Central memory CD8-positive, alpha-beta T cell (primary cell): ENCODE measurements around the gene ENOX2.

Source experiments
- ATAC-seq: fragments of 150-1000 bp; cut with Tn5 transposase; replicated peaks from 2 replicates; pipeline ENCODE4 v1.10.0; 2022; ENCODE audit warnings: mild to moderate bottlenecking, moderate FRiP score, moderate number of reproducible peaks; ENCODE audit not compliant: poor library complexity, severe bottlenecking; ENCODE audit errors: extremely low read depth
- DNase-seq, 2 donors: peaks; one replicate each; pipeline ENCODE4 v3.0.0; 2021; ENCODE audit warnings: low spot score in 2 of 2
- H3K27ac Mint-ChIP-seq: one replicate; pipeline ENCODE4 v1.8.0; 2022; ENCODE audit warnings: low read depth, mild to moderate bottlenecking, moderate library complexity, mixed read lengths
- H3K27me3 Mint-ChIP-seq: one replicate; pipeline ENCODE4 v1.8.0; 2022; ENCODE audit warnings: mixed read lengths
- H3K36me3 Mint-ChIP-seq: one replicate; pipeline ENCODE4 v1.8.0; 2022; ENCODE audit warnings: mild to moderate bottlenecking, moderate library complexity, mixed read lengths; ENCODE audit not compliant: insufficient read depth
- H3K4me1 Mint-ChIP-seq: one replicate; pipeline ENCODE4 v1.8.0; 2022; ENCODE audit warnings: mixed read lengths
- H3K4me3 Mint-ChIP-seq: one replicate; pipeline ENCODE4 v1.8.0; 2022; ENCODE audit warnings: mild to moderate bottlenecking, moderate library complexity, mixed read lengths
- H3K9me3 Mint-ChIP-seq: one replicate; pipeline ENCODE4 v1.8.0; 2022; ENCODE audit warnings: mixed read lengths

ENOX2 gene

DNA sequence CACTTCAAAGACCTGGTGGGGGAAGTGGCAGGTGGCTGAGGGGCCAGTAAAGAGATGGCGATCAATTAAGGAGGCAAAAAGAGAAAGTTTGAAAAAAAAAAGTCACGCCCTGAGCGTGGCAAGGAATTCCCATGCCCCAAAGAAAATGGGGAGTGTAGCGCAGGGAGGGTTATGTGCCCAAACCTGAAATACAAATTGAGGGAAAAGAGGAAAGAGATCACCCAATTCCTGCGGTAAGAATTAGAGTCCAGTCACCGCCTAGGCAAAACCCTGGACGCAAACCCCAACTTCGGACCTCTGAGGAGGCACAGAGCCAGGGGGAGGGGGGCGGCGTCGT lies 595 bp downstream of the ENOX2 start:
- Mint-ChIP-seq H3K4me1 (peaks cover 11% of the 10 kb centered on the region), H3K27me3 (no peaks in the 10 kb centered on the region), H3K36me3 (peaks cover 7% of the 10 kb centered on the region), H3K4me3 (no peak overlapping the region), H3K9me3 (no peaks in the 10 kb centered on the region), H3K27ac (no peak overlapping the region)
- ATAC-seq (no peak), DNase-seq (no peak)

DNA sequence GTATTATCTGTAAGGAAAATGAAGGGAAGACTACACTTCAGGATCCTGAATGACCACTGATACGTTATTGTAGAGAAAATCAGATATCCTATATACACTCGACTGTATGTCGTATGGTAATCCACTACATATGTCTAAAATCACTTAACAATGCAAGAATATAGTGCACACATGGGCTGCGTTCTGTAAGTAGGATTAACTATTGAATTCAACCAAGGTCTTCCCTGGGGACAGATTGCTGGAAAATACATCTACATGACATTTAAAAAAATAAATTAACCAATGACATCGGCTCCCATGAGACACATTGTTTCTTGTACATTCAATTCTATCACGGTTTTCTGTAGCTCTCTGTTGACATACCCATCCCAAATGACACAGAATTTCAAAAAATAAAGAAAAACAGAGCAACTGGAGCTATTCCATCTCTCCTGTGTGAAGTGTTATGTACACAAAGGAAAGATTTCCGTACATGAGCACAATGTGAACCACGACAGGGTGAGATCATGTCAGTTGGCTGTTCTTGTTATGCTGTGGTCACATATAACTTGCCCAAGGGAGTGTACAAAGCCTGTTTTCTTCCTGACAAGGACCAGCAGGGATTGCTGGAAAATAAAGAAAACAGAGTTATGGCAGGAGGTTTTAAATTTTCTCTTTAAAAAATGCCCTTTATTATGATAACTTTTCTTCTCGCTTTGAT lies 6.1 kb downstream of the ENOX2 start:
- Mint-ChIP-seq H3K4me3 (no peak overlapping the region), H3K27ac (no peak overlapping the region), H3K36me3 (peaks cover 7% of the 10 kb centered on the region), H3K27me3 (no peaks in the 10 kb centered on the region), H3K4me1 (peaks cover 4% of the 10 kb centered on the region), H3K9me3 (no peaks in the 10 kb centered on the region)
- DNase-seq = no peak
- no peak for ATAC-seq

DNA sequence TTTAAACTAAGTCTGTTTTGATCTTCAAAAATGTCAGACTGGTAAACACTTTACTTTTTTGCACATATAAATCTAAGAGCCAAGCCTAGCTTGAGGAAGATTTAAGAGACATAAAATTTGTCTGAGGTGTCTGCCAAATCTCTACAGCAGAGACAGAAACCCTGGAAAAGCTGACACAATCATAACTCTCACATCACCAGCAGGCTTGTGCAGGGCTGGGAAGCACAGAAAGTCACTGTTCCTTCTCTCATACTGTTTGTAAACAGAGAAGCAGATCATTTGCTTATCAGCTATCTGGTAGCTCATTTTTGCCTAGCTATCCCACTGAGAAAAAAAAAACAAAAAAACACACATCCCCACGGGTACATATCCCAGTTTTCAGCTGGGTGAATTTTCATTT lies 7.0 kb downstream of the ENOX2 start:
- DNase-seq (no peak), ATAC-seq (no peak)
- no peak overlapping the region for H3K27ac Mint-ChIP-seq
- H3K27me3 Mint-ChIP-seq = no peaks in the 10 kb centered on the region
- no peak overlapping the region for H3K4me3 Mint-ChIP-seq
- H3K4me1 Mint-ChIP-seq = no peaks in the 10 kb centered on the region
- peaks cover 7% of the 10 kb centered on the region for H3K36me3 Mint-ChIP-seq
- no peaks in the 10 kb centered on the region for H3K9me3 Mint-ChIP-seq

DNA sequence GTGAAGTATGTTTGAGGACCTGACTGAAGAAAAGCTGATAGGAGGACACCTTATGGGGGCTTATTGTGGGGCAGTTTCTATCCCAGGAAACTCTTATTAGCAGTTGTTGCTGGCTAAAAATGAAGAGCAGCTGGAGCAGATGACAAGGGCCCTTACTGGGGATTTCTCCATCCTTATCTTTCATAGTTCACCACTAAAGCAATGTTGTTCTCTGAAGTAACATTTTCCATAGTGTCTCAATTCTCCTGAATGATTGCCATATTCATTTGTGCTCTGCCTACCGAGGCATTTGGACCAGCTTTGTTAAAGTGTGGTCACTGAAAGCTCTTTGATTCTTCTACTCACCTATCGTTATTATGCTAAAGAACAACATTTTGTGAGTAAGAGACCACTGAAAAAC lies 7.7 kb downstream of the ENOX2 start:
- DNase-seq (no peak), ATAC-seq (no peak)
- Mint-ChIP-seq H3K36me3 (peaks cover 5% of the 10 kb centered on the region), H3K27ac (no peak overlapping the region), H3K27me3 (no peaks in the 10 kb centered on the region), H3K4me3 (no peak overlapping the region), H3K4me1 (no peaks in the 10 kb centered on the region), H3K9me3 (no peaks in the 10 kb centered on the region)

DNA sequence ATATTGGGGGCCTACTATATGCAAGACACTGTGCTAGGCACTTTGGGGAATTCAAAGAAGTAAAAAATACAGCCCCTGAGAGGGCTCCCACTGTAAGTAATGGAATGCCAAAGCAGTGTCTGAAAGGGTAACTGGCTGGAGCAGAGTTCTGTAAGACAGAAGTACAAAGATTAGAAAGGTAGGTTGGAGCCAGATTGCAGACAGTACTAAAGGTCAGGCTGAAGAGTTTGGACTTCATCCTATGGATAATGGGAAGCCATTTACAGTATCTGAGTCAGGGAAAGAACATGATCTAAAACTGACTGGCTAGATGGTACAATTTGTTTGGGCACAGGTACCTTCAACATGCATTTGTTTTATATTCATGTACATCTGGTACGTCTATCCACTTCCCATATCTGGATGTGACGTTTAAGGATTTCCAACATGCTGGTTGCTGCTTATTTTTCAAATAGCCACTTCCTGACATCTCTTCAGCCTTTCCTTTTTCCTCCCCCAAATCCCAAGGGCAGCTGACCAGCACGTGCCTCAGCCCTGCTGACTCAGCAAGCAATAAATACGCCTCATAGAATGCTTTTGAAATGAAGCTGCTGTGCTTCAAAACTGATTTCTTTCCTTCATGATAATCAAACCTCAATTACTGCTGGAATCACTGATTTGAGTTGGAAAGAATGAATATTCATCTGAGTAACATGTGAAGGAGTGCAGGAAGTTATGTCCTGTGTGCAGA lies 9.5 kb downstream of the ENOX2 start:
- ATAC-seq (no peak), DNase-seq (no peak)
- Mint-ChIP-seq H3K27ac (no peak overlapping the region), H3K36me3 (peaks cover 5% of the 10 kb centered on the region), H3K27me3 (no peaks in the 10 kb centered on the region), H3K4me1 (no peaks in the 10 kb centered on the region), H3K9me3 (no peaks in the 10 kb centered on the region), H3K4me3 (no peak overlapping the region)

DNA sequence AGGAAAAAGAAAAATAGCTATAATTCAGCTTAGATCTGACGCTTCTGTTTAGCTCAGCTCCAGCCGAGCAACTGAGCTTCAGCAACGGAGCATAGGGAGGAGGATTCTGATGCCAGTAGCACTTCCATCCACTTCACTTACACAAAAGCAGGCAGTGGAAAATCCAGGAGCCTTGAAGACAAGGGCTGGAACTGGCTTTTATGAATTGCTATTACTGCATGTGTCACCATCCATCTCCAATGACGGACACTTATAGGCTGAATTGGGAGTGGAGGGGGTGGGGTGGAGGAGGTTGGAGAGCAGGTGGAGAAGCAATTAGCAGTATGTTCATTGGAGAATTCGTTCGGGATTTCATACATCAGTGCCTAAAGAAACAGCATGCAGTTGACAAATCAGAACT lies 15.6 kb downstream of the ENOX2 start:
- Mint-ChIP-seq H3K27me3 (no peaks in the 10 kb centered on the region), H3K4me1 (peaks cover 1% of the 10 kb centered on the region), H3K4me3 (no peak overlapping the region), H3K27ac (no peak overlapping the region), H3K9me3 (no peaks in the 10 kb centered on the region), H3K36me3 (no peaks in the 10 kb centered on the region)
- ATAC-seq = no peak
- DNase-seq = no peak

DNA sequence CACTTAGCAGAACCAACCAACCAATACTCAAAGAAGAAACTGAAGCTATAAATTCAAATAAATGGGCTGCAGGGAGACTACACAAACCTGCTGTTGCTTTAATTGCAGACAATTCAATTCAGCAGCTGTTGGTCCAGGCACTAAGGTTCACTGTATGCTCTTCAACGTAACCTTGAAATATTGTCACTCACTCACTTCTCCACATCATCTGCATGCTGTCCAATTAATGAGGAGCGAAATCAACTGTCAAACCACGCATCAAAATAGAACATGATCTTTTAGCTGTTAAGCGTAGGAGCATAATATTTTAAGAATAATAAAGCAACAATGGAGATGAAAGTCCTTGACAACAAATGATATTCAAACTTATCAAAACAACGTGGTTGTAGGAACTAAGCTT lies 17.0 kb downstream of the ENOX2 start:
- ATAC-seq (no peak), DNase-seq (no peak)
- no peaks in the 10 kb centered on the region for H3K27me3 Mint-ChIP-seq
- no peaks in the 10 kb centered on the region for H3K36me3 Mint-ChIP-seq
- H3K9me3 Mint-ChIP-seq = no peaks in the 10 kb centered on the region
- H3K4me1 Mint-ChIP-seq = peaks cover 8% of the 10 kb centered on the region
- no peak overlapping the region for H3K27ac Mint-ChIP-seq
- no peak overlapping the region for H3K4me3 Mint-ChIP-seq

DNA sequence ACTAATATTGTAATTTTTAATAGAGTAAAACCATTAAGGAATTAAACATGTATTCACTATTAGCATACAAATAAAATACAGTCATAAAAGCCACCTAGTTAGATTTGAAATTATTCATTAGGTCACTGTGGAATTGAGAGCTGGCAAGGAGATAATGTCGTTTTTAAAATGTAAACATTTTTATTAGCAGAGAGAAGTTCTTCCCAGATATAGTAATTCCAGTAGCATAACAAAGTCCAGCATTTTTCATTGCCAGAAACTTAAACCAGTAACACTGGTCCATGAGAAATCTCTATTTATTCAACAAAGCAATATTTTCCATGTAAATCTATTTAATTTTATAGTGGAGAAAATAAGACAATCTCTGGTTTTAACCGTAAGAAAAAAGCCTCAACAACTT lies 17.5 kb downstream of the ENOX2 start:
- H3K4me1 Mint-ChIP-seq = peaks cover 8% of the 10 kb centered on the region
- no peak for ATAC-seq
- no peaks in the 10 kb centered on the region for H3K9me3 Mint-ChIP-seq
- no peaks in the 10 kb centered on the region for H3K36me3 Mint-ChIP-seq
- H3K27me3 Mint-ChIP-seq = no peaks in the 10 kb centered on the region
- H3K27ac Mint-ChIP-seq = no peak overlapping the region
- no peak overlapping the region for H3K4me3 Mint-ChIP-seq
- no peak for DNase-seq

DNA sequence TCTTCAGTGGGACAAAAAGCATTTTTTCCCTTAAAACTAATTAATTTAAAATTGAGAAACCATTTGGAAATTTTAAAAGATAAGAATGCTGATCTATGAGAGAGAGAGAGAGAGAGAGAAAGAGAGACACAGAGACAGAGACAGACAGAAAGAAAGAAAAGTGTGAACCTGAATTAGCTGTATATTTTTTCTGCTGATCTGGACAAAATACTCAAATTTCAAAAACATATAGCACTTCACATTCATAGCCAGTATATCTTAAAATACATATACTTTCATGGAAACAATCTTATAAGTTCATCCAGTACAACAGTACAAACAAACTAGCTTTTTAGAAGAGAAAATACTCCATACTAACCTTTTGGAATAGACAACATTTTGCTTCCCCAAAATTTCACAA lies 18.4 kb downstream of the ENOX2 start:
- Mint-ChIP-seq H3K27me3 (no peaks in the 10 kb centered on the region), H3K9me3 (no peaks in the 10 kb centered on the region), H3K27ac (no peak overlapping the region), H3K4me1 (peaks cover 8% of the 10 kb centered on the region), H3K4me3 (no peak overlapping the region), H3K36me3 (no peaks in the 10 kb centered on the region)
- DNase-seq (no peak), ATAC-seq (no peak)

DNA sequence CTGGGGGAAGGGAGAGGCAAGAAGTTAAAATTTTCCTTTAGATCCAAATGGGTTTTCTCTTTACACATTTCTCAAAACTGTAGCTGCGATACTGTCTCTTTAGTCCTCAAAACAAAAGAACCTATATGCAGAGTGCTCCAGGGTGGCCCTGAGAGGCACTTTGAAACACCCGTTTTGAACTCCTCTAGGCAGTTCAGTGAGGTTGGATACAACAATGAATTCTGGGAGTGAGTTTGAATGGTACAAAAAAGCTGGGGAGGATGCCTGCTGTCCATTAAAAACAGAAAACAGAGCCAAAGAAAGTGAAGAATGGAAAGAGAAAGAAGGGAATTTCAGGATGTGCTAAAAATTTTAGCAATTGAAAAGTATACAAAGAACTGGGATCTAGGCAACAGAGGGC lies 23.1 kb downstream of the ENOX2 start:
- no peak for ATAC-seq
- no peak for DNase-seq
- Mint-ChIP-seq H3K27me3 (no peaks in the 10 kb centered on the region), H3K27ac (no peak overlapping the region), H3K4me1 (peaks cover 20% of the 10 kb centered on the region), H3K9me3 (no peaks in the 10 kb centered on the region), H3K36me3 (no peaks in the 10 kb centered on the region), H3K4me3 (no peak overlapping the region)

DNA sequence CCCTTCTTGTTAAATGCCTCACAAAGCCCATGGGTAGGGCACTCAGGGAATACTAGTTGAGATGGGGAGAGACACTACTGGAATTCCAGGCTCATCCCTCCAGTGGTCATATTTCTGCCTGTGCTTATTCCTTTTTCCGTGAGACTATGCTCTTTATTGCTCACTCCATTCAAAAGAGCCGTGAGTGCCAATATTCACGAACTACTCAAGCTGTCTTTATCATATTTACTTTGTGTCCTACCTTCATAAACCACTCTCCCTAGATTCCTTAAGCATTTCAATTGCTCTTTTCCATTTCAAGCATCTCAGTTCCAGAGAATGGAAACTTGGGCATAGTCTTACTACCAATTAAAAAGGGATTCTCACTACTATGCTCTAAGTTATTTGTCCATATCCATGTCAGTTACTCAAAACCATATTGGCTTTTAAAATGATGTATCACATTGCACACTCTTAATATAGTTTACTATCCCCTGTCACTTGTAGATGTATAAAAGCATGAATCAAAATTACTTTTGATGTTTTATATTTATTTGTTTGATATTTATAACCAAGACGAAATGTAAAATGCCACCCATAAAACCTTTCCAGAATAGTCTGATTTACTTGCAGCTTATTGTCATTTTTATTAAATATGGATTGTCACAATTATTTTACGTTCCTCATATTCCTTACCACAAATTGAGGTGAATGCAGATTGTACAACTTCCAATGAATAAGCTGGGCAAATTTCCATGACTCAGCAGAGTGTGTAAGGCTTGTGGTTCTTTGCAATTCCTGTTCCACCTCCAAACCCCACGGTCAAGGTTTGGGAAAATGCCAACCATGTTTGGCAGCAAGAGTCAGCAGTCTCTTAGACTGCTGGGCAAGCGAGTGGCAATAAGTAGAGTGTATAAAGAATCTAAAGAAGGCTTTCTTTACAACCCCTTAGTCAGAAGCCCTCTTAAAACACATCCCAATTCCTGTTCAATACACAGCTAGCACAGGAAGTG lies 24.4 kb downstream of the ENOX2 start:
- Mint-ChIP-seq H3K4me3 (no peak overlapping the region), H3K27ac (no peak overlapping the region), H3K27me3 (no peaks in the 10 kb centered on the region), H3K4me1 (peaks cover 24% of the 10 kb centered on the region), H3K9me3 (no peaks in the 10 kb centered on the region), H3K36me3 (no peaks in the 10 kb centered on the region)
- ATAC-seq (no peak), DNase-seq (no peak)

DNA sequence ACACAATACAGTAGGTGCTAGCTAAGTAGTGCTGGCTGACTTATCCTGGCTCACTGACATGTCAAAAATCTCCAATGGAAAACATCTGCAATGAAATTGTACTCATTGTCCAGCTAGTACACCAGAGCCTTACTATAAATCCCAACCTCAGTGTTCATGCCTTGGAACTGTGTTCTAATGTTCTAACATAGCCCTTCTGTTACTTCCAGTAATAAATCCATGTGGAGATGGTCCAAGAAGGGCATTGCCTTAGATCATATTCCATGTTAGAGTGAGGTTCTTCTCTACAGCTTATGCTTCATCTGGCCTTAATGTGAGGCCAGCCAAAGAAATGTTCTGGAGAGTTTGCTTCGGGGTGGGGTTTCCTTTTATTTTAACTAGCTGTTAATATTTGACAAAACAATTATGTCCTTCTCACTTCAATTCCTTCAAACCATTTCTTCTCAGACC lies 25.1 kb downstream of the ENOX2 start:
- DNase-seq = no peak

More for the DNA sequence above, 25.1 kb downstream of the ENOX2 start:
- H3K4me3 Mint-ChIP-seq = no peak overlapping the region
- H3K27me3 Mint-ChIP-seq = no peaks in the 10 kb centered on the region
- no peaks in the 10 kb centered on the region for H3K9me3 Mint-ChIP-seq
- H3K36me3 Mint-ChIP-seq = no peaks in the 10 kb centered on the region
- ATAC-seq = no peak
- no peak overlapping the region for H3K27ac Mint-ChIP-seq
- peaks cover 24% of the 10 kb centered on the region for H3K4me1 Mint-ChIP-seq
